Immature natural killer cell (primary cell): ENCODE results near the gene LRP1B. TPM values are rescaled to one million over a fixed set of nuclear protein-coding genes. Genes with fewer than 3 reads are reported as not detected.

Source experiments
- DNase-seq, 3 donors: peaks; one replicate each; pipeline ENCODE4 v3.0.0; 2022; ENCODE audit warnings: mixed read lengths in 1 of 3
- H3K27ac Mint-ChIP-seq, 6 donors: one replicate each; pipeline ENCODE4 v1.8.0; 2020; ENCODE audit warnings: mixed read lengths in 6 of 6, mild to moderate bottlenecking in 5 of 6, inconsistent platforms in 4 of 6, moderate library complexity in 3 of 6
- H3K27me3 Mint-ChIP-seq, 3 donors: one replicate each; pipeline ENCODE4 v1.8.0; 2020 to 2021; ENCODE audit warnings: low read depth in 3 of 3, mild to moderate bottlenecking in 3 of 3, mixed read lengths in 3 of 3, moderate library complexity in 3 of 3, inconsistent platforms in 1 of 3
- H3K36me3 Mint-ChIP-seq, 3 donors: one replicate each; pipeline ENCODE4 v1.8.0; 2020; ENCODE audit warnings: mixed read lengths in 3 of 3, inconsistent platforms in 2 of 3, mild to moderate bottlenecking in 2 of 3
- H3K4me1 Mint-ChIP-seq, 2 donors: one replicate each; pipeline ENCODE4 v1.8.0; 2020; ENCODE audit warnings: inconsistent platforms in 2 of 2, mild to moderate bottlenecking in 2 of 2, mixed read lengths in 2 of 2, moderate library complexity in 1 of 2
- H3K4me3 Mint-ChIP-seq, 5 donors: one replicate each; pipeline ENCODE4 v1.8.0; 2020; ENCODE audit warnings: mild to moderate bottlenecking in 5 of 5, mixed read lengths in 5 of 5, inconsistent platforms in 3 of 5, moderate library complexity in 3 of 5
- H3K9me3 Mint-ChIP-seq, 6 donors: one replicate each; pipeline ENCODE4 v1.8.0; 2020; ENCODE audit warnings: mild to moderate bottlenecking in 6 of 6, mixed read lengths in 6 of 6, inconsistent platforms in 4 of 6, moderate library complexity in 3 of 6
- polyA plus RNA-seq, 3 donors: library from polyadenylated mRNA; unstranded; fragments of 300-500 nt; fragmentation: Illumina TruSeq; gene quantifications; one replicate each; pipeline ENCODE4 v1.2.3, GENCODE V29; 2021

Gene LRP1B
- polyA plus RNA-seq, 3 donors from 2014 or later = not detected

GRCh38 chr2:141654311-141654710 lies 476.5 kb downstream of the LRP1B start:
- no peak overlapping the region for H3K4me3 Mint-ChIP-seq
- H3K4me1 Mint-ChIP-seq = no peaks in the 10 kb centered on the region
- peaks cover 4 to 39% (median 12%) of the 10 kb centered on the region in 6 donors for H3K9me3 Mint-ChIP-seq
- no peak overlapping the region for H3K27ac Mint-ChIP-seq
- no peaks in the 10 kb centered on the region for H3K27me3 Mint-ChIP-seq
- DNase-seq = no peak
- H3K36me3 Mint-ChIP-seq = no peaks in the 10 kb centered on the region

GRCh38 chr2:141653184-141653583 lies 477.6 kb downstream of the LRP1B start:
- H3K27ac Mint-ChIP-seq = no peak overlapping the region
- DNase-seq = no peak
- H3K27me3 Mint-ChIP-seq = no peaks in the 10 kb centered on the region
- H3K36me3 Mint-ChIP-seq = no peaks in the 10 kb centered on the region
- H3K4me1 Mint-ChIP-seq = no peaks in the 10 kb centered on the region
- no peak overlapping the region for H3K4me3 Mint-ChIP-seq
- peaks cover 4 to 34% (median 10%) of the 10 kb centered on the region in 6 donors for H3K9me3 Mint-ChIP-seq

- no peaks in the 10 kb centered on the region for H3K4me1 Mint-ChIP-seq
- no peak overlapping the region for H3K4me3 Mint-ChIP-seq
- peaks cover 0 to 30% (median 8%) of the 10 kb centered on the region in 6 donors for H3K9me3 Mint-ChIP-seq
- H3K36me3 Mint-ChIP-seq = no peaks in the 10 kb centered on the region
- no peaks in the 10 kb centered on the region for H3K27me3 Mint-ChIP-seq
- no peak overlapping the region for H3K27ac Mint-ChIP-seq
- DNase-seq = no peak
These were observed 478.5 kb downstream of the LRP1B start for GRCh38 chr2:141652308-141652707.

- H3K27me3 Mint-ChIP-seq = peaks cover 0 to 2% (median 0%) of the 10 kb centered on the region in 3 donors
- no peaks in the 10 kb centered on the region for H3K4me1 Mint-ChIP-seq
- peaks cover 8 to 41% (median 11%) of the 10 kb centered on the region in 6 donors for H3K9me3 Mint-ChIP-seq
- H3K4me3 Mint-ChIP-seq = no peak overlapping the region
- DNase-seq = no peak
- no peak overlapping the region for H3K27ac Mint-ChIP-seq
- H3K36me3 Mint-ChIP-seq = no peaks in the 10 kb centered on the region
These were observed 483.5 kb downstream of the LRP1B start for GRCh38 chr2:141647353-141647752.

- no peak overlapping the region for H3K4me3 Mint-ChIP-seq
- peaks cover 2 to 48% (median 6%) of the 10 kb centered on the region in 6 donors for H3K9me3 Mint-ChIP-seq
These were observed 489.4 kb downstream of the LRP1B start for GRCh38 chr2:141641462-141641861.

GRCh38 chr2:141639809-141640208 lies 491.0 kb downstream of the LRP1B start:
- Mint-ChIP-seq H3K9me3 (peaks cover 2 to 52% (median 5%) of the 10 kb centered on the region in 6 donors), H3K27ac (no peak overlapping the region), H3K4me1 (no peaks in the 10 kb centered on the region), H3K4me3 (no peak overlapping the region), H3K27me3 (peaks cover 0 to 2% (median 0%) of the 10 kb centered on the region in 3 donors), H3K36me3 (no peaks in the 10 kb centered on the region)
- DNase-seq = no peak

More at GRCh38 chr2:141641462-141641861, 489.4 kb downstream of the LRP1B start:
- no peaks in the 10 kb centered on the region for H3K4me1 Mint-ChIP-seq
- H3K36me3 Mint-ChIP-seq = no peaks in the 10 kb centered on the region
- no peak overlapping the region for H3K27ac Mint-ChIP-seq
- peaks cover 0 to 2% (median 0%) of the 10 kb centered on the region in 3 donors for H3K27me3 Mint-ChIP-seq
- no peak for DNase-seq

- Mint-ChIP-seq H3K36me3 (no peaks in the 10 kb centered on the region), H3K4me3 (no peak overlapping the region), H3K27ac (no peak overlapping the region), H3K4me1 (no peaks in the 10 kb centered on the region), H3K27me3 (no peaks in the 10 kb centered on the region), H3K9me3 (peaks cover 2 to 37% (median 6%) of the 10 kb centered on the region in 6 donors)
- no peak for DNase-seq
These were observed 497.7 kb downstream of the LRP1B start for GRCh38 chr2:141633132-141633531.

GRCh38 chr2:141630407-141630930 lies 500.3 kb downstream of the LRP1B start:
- Mint-ChIP-seq H3K27me3 (peaks cover 0 to 1% (median 0%) of the 10 kb centered on the region in 3 donors), H3K36me3 (no peaks in the 10 kb centered on the region), H3K27ac (no peak overlapping the region), H3K4me3 (no peak overlapping the region), H3K4me1 (no peaks in the 10 kb centered on the region), H3K9me3 (peaks cover 4 to 35% (median 7%) of the 10 kb centered on the region in 6 donors)
- DNase-seq = no peak

- Mint-ChIP-seq H3K4me3 (no peak overlapping the region), H3K4me1 (no peaks in the 10 kb centered on the region), H3K27ac (no peak overlapping the region), H3K36me3 (peaks cover 0 to 3% (median 0%) of the 10 kb centered on the region in 3 donors), H3K9me3 (peaks cover 10 to 41% (median 15%) of the 10 kb centered on the region in 6 donors), H3K27me3 (no peaks in the 10 kb centered on the region)
- DNase-seq = no peak
These were observed 510.4 kb downstream of the LRP1B start for GRCh38 chr2:141620372-141620771.

- Mint-ChIP-seq H3K4me3 (no peak overlapping the region), H3K27me3 (no peaks in the 10 kb centered on the region), H3K36me3 (peaks cover 0 to 2% (median 0%) of the 10 kb centered on the region in 3 donors), H3K4me1 (no peaks in the 10 kb centered on the region), H3K9me3 (peaks cover 7 to 41% (median 15%) of the 10 kb centered on the region in 6 donors), H3K27ac (no peak overlapping the region)
- no peak for DNase-seq
These were observed 512.4 kb downstream of the LRP1B start for GRCh38 chr2:141618457-141618856.

GRCh38 chr2:141611981-141612380 lies 518.8 kb downstream of the LRP1B start:
- DNase-seq = no peak
- no peaks in the 10 kb centered on the region for H3K4me1 Mint-ChIP-seq
- H3K27me3 Mint-ChIP-seq = peaks cover 0 to 2% (median 2%) of the 10 kb centered on the region in 3 donors
- H3K36me3 Mint-ChIP-seq = no peaks in the 10 kb centered on the region
- H3K4me3 Mint-ChIP-seq = no peak overlapping the region
- peaks cover 3 to 32% (median 14%) of the 10 kb centered on the region in 6 donors for H3K9me3 Mint-ChIP-seq
- no peak overlapping the region for H3K27ac Mint-ChIP-seq

- H3K27ac Mint-ChIP-seq = no peak overlapping the region
- DNase-seq = no peak
- no peak overlapping the region for H3K4me3 Mint-ChIP-seq
- H3K36me3 Mint-ChIP-seq = no peaks in the 10 kb centered on the region
- peaks cover 0 to 2% (median 2%) of the 10 kb centered on the region in 3 donors for H3K27me3 Mint-ChIP-seq
- peaks cover 3 to 25% (median 12%) of the 10 kb centered on the region in 6 donors for H3K9me3 Mint-ChIP-seq
- H3K4me1 Mint-ChIP-seq = no peaks in the 10 kb centered on the region
These were observed 519.6 kb downstream of the LRP1B start for GRCh38 chr2:141611176-141611571.

GRCh38 chr2:141610564-141611175 lies 520.1 kb downstream of the LRP1B start:
- DNase-seq = no peak
- Mint-ChIP-seq H3K36me3 (no peaks in the 10 kb centered on the region), H3K27me3 (peaks cover 0 to 2% (median 2%) of the 10 kb centered on the region in 3 donors), H3K9me3 (peaks cover 3 to 28% (median 13%) of the 10 kb centered on the region in 6 donors), H3K27ac (no peak overlapping the region), H3K4me3 (no peak overlapping the region), H3K4me1 (no peaks in the 10 kb centered on the region)

- no peak for DNase-seq
- peaks cover 0 to 30% (median 3%) of the 10 kb centered on the region in 6 donors for H3K9me3 Mint-ChIP-seq
- H3K27me3 Mint-ChIP-seq = no peaks in the 10 kb centered on the region
- no peak overlapping the region for H3K4me3 Mint-ChIP-seq
- H3K27ac Mint-ChIP-seq = no peak overlapping the region
- no peaks in the 10 kb centered on the region for H3K36me3 Mint-ChIP-seq
- H3K4me1 Mint-ChIP-seq = no peaks in the 10 kb centered on the region
These were observed 525.7 kb downstream of the LRP1B start for GRCh38 chr2:141605163-141605562.
